NCI-H226 (cell line): Measurements from ENCODE around the gene CEP89.
"Not testable (repeated sequence)": the region's sequence is repeated elsewhere in the genome, so short reads cannot be mapped to it uniquely, and the experiment has no call there.

Source experiments
- DNase-seq: peaks from one replicate; pipeline ENCODE4 v3.0.0-alpha.2; 2015

The CEP89 gene

DNA sequence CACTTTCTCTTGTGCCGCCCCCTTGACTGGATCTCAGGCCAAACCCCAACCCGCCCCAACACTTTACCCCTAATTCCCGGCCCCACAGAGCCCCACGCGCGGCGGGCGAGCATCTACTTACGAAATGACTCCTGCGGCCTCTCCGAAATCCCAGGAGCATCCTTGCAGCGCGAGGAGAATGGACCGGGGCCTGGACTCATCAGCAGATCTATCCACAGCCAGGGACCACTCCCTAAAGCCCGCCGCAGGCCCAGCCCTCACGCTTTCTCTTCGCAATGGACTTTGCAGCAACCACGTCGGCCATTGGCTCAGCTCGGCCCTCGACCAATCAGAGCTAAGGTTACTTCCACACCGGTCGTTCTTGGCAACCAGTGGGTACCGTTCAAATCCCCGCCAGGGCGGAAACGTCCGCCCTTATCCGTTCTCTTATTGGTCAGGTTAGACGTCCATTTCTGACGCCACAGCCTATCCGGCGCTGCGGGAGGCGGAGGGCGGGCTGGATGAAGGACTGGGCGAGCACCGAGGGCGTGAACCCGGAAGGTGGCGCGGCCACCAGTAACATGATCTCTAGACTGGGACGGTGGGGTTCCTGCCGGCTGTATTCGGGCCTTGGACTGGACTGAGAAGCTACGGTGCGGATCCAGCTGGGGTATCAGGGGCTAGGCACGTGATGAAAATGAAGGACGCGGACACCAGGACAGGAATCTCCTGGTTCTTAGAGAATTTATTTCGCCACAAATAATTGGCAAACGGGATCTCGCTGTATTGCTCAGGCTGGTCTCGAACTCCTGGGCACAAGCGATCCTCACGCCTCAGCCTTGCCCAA lies at the start of gene CEP89, which contains the start of gene FAAP24:
CEP89 (minus strand) TSS at position 244 of the 826 bp plus-strand sequence; CDS start at position 160, 84 bp downstream.
FAAP24 (plus strand) TSS at position 528 of the 826 bp plus-strand sequence. CDS start 955 bp downstream, outside the sequence.
- DNase-seq, result peak; percentile 97

DNA sequence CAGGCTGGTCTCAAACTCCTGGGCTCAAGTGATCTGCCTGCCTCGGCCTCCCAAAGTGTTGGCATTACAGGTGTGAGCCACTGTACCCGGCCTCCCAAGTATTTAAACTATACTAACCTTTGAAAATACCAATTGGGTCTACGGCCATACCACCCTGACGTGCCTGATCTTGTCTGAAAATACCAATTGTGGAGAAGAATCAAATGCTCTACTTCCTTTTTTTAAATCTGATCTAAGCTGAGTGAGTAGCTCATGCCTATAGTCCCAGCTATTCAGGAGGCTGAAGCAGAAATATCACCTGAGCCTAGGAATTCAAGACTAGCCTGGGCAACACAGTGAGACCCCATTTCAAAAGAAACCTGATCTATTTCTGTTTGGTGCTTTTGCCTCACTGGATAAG lies 39.1 kb upstream of the CEP89 start:
- not testable (repeated sequence) for DNase-seq

DNA sequence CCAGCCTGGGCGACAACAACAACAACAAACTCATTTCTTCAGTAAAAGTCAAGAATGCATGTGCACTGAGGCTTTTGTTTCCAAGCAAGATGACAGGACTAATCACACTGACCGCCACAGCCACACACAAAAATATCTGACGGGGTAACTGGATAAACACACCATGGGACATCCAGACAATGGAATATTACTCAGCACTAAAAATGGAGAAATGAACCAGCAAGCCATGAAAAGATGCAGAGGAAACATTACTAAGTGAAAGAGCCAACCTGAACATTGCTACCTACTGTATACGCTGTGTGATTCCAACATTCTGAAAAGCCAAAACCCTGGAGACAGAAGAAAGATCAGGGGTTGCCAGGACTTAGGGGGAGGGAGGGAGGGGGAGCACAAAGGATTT lies 37.0 kb upstream of the CEP89 start:
- DNase-seq, result no peak

DNA sequence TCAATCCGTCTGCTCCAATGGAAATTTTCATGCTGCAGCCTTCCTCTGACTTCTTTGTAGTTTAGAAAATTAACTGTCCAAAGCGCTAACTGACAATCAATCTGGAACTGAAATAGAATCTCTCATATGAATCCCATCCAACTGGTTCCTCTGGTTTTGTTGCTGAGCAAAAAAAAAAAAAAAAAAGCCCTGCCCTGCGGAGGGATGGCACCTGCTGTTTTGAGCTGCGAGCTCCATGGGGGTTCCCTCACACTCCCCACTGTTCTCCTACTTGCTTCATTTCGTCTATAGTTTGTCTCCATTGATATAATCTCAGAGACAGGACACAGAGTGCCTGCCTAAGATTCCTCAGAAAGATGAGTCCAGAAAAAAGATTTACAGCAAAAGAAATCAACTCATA lies 33.7 kb upstream of the CEP89 start:
- no peak for DNase-seq

DNA sequence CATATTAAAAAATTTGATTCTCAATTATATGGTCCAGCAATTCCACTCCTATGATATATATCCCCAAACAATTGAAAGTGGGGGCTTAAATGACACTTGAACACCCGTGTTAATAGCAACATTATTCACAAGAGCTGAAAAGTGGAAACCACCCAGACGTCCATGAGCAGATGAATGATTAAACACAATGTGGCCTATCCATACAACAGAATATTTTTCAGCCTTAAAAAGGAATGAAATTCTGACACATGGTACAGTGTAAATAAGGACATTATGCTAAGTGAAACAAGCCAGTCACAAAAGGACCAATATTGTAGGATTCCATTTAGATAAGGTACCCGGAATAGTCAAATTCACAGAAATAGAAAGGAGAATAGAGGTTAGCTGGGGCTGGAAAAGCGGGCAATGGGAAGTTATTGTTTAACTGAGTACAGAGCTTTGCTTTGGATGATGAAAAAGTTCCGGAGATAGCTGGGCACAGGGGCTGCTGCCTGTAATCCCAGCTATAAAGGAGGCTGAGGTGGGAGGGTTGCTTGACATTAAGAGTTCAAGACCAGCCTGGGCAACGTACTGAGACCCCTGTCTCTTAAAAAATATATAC lies 31.8 kb upstream of the CEP89 start:
- DNase-seq, result not testable (repeated sequence)

DNA sequence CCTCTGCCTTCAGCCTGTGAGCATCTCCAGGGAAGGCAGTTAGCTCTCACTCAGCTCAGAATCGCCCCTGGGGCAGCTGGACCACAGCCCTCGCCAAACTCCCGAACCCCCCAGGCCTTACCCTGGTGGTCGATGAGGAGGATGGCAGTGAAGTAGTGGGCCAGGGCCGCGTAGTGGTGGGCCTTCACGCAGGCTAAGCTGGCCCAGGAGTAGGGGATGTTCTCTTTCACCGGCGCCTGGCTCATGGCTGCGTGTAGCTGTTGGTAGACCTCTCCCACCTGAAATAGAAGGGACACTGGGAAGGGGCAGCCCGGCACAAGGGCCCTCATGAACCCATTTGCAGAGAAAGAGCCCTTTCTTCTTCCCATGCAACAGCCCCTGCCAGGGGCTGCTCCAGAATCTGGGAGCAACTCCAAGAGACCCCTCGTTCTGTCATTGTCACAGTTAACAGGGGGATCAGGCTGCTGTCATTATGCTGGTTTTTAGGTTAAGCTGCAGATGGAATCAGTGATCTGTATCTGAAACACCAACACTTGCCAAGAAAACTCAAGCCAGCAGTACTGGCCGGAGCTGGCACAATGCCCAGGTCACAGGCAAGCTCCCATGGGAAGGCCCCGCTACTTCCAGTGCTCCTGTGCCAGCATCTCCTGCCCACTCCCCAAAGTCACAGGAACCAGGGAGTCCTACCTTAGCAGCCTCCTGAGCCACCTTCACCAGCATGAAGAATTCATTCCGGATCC lies 30.5 kb upstream of the CEP89 start:
- not testable (repeated sequence) for DNase-seq

DNA sequence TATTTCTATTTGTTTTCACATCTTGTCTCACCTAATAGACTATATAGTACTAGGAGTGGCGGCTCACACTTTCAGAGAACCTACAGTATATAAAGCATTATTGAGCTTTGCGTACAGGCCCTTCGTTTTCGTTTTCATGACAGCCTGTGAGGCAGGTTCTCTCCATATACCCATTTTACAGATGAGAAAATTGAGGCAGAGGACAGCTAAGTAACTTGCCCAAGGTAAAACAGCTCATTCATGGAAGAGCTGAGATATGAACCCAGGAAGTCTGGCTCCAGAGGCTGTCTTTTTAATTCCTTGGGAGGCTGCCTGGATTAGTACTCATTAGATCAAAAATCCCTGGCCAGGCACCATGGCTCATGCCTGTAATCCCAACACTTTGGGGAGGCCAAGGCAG lies 29.2 kb upstream of the CEP89 start:
- DNase-seq, result no peak

DNA sequence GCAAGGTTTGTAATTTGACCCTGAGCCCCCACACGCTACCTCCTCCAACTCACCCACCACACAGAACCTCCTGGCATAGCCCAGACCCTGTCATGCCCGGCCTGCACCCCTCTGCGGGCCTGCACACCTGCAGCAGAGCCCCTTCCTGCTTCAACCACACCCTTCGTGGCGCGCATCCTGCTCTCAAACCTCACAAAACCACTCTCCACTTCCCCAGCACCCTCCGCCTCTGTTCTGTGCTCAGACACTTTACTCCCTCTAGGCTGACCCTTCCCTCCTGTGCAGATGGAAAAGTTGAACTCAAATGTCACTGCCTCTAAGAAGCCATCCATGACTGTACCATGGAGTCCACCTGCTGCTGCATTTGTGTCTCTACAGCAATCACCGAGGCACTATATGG lies 28.8 kb upstream of the CEP89 start:
- DNase-seq, result no peak

DNA sequence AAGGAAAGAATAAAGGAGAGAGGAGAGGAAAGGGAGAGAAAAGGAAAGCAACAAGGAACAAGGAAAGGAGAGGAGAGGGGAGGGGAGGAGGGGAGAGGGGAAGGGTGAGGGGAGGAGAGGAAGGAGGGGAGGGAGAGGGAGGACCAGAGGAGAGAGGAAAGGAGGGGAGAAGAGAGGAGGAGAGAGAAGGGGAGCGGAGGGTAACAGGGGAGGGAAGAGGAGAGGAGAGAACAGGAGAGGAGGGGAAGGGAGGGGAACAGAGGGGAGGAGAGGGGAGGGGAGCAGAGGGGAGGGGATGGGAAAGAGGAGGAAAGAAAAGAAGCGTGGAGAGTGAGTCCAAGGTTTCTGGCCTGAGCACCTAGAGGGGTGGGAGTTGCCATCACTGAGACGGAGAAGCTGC lies 27.0 kb upstream of the CEP89 start:
- no peak for DNase-seq

DNA sequence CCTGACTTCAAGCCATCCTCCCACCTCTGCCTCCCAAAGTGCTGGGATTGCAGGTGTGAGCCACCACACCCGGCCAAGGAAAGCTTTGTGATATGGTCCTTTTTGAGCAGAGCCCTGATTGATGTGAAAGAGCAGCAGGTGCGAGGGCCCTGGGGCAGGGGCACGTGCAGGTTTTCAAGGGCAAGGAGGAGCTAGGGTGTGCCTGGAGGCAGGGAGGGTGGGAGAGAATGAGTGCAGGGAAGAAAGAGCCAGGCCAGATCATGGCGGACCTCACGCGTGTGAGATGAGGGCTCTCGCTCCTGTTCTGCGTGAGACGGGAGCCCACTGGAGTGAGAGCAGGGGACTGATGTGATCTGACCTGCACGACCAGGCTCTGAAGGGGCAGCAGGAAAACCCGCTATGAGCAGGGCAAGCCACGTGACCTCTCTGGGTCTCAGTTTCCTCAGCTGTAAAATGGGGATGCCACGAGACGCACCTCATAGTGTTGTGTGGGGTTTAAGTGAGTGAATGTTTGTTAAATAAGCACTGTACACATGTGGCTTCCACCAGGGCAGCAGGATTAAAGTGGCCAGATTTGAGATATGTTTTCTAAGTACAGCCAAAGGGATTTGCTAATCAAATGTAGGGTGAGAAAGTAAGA lies 26.1 kb upstream of the CEP89 start:
- no peak for DNase-seq

DNA sequence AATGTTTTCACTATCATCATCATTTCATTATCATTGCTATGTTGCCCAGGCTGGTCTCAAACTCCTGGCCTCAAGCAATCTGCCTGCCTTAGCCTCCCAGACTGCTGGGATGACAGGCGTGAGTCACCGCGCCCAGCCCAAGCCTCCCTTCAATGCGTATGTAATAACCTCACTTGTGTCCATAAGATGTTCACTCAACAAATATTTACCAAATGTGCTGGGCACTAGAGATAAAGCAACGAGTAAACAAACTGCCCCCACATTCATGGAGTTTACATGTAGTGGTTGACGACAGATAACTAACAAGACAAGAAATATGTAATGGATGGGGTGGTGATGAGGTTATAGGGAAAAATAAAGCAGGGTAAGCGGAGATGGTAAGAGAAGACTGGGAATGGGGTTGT lies 25.3 kb upstream of the CEP89 start:
- DNase-seq, result peak; percentile 92

DNA sequence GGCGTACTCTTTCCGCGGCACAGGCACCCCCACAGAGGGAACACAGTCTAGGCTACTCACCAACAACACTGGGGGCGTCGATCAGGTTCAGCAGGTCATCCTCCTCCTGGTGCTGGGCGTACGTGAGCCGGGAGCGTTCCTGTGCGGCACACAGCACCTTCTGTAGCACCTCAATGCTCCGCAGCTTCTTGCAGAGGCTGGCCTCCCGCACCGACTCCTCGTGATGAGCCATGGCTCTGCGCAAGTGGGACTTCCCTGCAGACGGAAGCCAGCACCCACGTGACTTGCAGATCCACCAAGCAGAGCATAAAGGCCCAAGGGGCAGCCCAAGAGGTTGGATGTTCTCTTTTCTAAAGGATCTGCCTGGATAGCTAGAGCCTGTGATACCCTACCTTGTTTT lies 24.2 kb upstream of the CEP89 start:
- not testable (repeated sequence) for DNase-seq

DNA sequence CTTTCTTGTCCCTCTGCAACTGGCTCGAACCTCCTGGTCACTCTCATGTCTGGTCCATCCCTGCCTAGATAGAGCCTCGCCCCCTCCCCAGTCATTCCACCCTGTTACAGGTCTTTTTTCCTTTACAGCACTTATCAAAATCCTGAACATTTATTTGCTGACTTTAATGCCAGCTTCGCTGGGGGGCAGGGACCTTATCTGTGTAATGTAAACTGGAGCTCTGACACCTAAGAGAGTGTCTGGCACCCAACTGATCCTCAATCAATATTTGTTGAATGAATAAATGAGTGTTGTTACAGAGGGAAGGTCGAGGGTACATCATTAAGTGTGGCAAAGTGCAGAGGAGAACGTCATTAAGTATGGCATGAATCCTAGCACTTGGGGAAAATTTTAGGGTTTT lies 17.0 kb upstream of the CEP89 start:
- DNase-seq, result no peak

DNA sequence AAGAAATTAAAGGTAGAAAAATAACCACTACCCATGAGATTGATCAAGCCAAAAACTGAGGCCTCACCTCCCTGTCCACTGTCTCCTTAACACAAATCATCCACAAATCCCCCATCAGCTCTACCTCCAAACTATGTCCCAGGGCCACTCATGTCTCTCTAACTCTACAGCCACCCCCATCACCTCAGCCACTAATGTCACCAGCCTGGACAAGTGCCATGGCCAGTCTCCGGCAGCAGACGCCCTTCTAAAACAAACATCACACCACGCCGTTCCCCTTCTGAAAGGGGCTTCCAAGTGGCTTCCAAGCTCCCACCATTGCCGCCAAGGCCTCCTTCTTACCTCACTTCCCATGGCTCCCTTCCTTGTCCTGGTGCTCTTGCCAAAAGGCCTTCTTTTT lies 16.5 kb upstream of the CEP89 start:
- not testable (repeated sequence) for DNase-seq

DNA sequence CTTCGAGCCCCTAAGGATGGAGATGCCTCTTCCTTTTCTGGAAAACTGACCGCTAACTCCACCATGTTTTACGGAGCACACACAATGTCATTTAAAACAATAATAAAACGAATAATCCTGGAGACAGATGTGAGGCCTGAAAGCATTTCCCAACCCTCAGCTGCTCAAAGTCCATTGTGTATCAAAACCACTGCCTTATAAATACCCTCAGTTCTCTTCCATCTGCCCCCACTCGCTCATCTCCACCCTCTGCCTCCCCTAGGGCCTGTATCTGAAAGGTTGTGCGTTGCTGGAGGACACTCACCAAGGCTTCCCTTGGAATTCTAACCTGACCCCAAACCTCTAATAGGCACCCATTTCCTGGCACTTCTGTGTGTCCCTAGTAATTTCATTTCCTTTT lies 10.7 kb upstream of the CEP89 start:
- not testable (repeated sequence) for DNase-seq

DNA sequence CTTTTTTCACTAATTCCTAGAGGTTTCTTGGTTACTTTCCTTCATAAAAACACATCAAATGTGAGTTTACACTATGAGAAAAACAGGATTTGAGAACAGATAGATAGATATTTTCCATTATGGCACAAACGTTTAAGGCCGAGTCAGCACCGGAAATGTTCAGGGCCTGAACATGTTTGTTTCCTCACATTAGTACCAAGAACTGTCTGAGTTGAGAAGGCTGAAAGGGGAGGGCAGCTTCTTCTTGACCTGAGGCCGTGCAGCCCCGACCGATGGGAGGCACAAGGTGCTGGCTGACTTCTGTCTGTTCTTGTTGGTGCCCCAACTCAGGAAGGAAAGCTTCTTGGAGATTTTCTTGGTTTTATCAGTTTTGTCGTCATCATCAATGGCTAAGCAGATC lies 8.0 kb upstream of the CEP89 start:
- not testable (repeated sequence) for DNase-seq

DNA sequence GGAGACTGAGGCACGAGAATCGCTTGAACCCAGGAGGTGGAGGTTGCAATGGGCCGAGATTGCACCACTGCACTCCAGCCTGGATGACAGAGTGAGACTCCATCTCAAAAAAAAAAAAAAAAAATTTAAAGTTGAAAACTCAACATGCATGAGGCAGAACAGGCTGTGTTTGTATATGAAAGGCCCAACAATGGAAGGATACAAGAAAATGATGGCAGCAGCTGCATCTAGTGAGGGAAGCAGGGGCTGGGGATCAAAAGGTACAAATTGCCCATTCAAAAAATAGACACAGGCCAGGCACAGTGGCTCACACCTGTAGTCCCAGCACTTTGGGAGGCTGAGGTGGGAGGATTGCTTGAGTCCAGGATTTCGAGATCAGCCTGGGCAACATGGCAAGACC lies 6.1 kb upstream of the CEP89 start:
- not testable (repeated sequence) for DNase-seq

DNA sequence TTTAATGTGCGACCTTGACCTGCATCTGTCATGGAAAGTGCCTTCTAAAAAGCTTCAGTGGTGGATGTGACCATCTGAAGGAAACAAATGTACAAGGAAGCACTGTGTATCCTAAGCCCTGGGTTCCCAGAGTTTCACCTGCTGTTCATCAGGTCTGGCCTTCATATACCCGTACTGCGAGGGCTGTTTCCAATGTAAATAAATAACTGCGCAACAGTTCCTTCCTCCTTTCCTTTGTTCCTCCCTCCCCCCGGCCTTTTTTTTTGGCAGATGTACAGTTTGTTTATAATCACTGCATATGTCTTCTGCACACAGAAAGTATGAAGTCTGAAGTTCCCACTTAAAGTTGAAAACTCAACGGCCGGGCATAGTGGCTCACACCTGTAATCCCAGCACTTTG lies 5.5 kb upstream of the CEP89 start:
- no peak for DNase-seq

DNA sequence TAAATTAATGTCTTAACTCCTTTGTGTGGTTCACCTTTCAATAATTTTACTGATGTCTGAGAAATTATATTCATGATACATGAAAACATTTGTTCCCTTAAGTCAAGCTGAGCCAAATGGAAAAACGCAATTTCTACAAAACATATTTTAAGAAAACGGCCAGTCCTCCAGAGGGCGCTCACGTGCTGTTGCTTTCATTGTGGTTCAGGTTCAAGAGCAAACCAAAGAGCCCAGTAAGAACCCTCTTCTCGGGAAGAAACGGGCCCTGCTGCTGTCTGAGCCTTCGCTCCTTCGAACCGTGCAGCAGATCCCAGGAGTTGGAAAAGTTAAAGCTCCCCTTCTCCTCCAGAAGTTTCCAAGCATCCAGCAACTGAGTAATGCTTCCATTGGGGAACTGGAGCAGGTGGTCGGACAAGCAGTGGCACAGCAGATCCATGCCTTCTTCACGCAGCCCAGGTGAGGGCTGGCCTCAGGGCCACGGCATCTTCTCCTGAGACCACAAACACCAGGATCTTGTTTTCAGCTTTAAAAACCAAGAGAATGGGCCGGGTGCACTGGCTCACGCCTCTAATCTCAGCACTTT lies 4.6 kb upstream of the CEP89 start:
- DNase-seq, result peak; percentile 20

DNA sequence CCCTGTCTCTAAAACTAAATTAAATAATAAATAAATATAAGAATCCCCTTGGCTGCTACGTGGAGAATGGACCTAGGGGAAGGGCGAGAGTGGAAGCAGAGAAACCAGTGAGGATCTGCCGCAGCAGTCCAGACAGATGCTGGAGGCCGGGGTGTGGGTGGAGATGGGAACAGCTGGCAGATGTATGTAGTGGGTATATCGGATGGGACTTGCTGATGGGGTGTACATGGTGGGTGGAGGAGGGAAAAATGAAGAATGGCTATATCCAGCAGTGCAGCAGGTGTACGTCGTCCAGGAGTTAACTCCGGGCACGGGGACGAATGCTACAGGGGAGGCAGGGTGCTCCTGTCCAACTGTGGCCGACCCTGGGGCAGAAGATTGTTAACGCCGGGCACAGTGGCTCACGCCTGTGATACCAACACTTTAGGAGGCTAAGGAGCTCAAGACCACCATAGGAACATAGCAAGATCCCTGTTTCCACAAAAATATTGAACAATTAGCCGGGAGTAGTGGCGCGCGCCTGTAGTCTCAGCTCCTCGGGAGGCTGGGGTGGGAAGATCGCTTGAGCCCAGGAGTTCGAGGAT lies 654 bp downstream of the CEP89 start:
- DNase-seq, result no peak

DNA sequence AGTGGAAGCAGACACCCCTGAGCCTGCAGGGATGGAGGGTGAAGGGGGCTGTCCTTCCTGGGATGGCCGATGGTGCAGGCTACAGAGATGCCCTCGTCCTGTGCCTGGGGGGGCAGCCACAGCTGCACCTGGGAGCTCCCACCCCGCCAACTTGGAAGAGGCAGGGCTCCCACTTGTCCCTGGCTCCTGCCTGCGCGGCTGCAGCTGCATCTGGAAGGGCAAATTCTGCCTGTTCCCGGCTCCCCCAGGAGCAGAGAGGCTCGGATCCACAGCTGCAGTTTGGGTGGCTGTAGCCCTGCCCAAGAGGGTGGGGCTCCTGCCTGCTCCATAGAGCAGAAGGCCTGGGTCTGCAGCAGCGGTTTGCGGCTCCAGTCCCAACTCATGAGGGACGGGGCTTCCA lies 2.2 kb downstream of the CEP89 start:
- DNase-seq, result no peak

DNA sequence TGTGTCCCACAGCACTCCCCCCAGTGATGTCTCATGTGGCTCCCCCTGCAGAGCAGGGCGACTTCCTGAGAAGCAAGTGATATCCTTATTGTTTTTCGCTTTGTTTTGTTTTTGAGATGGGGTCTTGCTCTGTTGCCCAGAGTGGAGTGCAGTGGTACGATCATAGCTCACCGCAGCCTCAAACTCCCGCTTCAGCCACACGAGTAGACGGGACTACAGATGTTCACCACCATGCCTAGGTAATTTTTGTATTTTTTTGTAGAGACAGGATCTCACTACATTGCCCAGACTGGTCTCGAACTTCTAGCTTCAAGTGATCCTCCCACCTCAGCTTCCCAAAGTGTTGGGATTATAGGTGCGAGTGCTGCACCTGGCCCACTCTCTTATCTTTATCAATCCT lies 5.0 kb downstream of the CEP89 start:
- no peak for DNase-seq
